Endometrium (tissue), 2 donors: Measurements from ENCODE around the gene BNC2.

ENCODE experiments used
- FAIRE-seq: peaks from 2 replicates; lab custom pipeline; 2012; peaks lifted over from hg19 to GRCh38; lab: Jason Lieb, UNC
- donor health status: control.
- donor health status: control.

Gene BNC2

GRCh38 chr9:16364347-16364746 lies 506.1 kb downstream of the BNC2 start:
- FAIRE-seq, result no peak

GRCh38 chr9:16363916-16364315 lies 506.6 kb downstream of the BNC2 start:
- no peak for FAIRE-seq

DNA sequence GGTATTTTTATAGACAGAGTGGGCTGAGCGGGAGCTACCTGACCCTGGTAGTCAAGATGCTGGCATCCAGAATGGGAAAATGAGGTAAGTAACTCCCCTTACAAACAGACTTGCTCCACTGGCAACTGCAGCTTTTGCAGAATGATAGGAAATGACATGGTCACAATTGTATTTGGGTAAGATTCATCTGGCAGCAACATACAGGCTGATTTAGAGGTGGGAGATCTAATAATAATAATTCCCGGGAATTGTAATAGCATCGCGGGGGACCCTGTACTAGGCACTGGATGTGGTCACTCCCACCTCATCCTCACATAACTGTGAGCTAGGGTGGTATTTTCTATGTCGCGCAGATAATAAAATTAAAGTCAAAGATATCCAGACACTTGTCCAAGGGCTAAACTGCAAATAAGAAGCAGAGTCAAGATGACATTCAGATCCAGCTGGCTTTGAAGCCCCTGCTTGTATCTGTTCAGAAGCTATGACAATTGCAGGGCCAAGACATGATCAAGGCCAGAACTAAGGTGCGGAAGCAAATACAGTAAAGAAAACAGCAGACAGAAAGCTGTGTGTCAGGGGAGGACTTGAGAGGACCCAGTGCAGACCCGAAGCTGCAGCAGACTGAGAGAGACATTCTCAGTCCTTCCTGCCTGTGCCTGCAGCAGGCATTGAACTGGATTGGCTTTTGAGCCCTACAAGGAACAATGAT lies 507.2 kb downstream of the BNC2 start:
- FAIRE-seq, result no peak

GRCh38 chr9:16361939-16362338 lies 508.5 kb downstream of the BNC2 start:
- no peak for FAIRE-seq

GRCh38 chr9:16361118-16361517 lies 509.4 kb downstream of the BNC2 start:
- FAIRE-seq, result no peak

GRCh38 chr9:16360247-16360646 lies 510.2 kb downstream of the BNC2 start:
- no peak for FAIRE-seq
